B cell (primary cell): ENCODE results near the gene RPS29.
A peak's percentile ranks its signal among the peaks of the same experiment; 100 is the strongest.

Experiments
- CTCF ChIP-seq: fragments of 200-600 bp; IDR thresholded peaks from one replicate; pipeline ENCODE4 v1.8.0; 2022; ENCODE audit warnings: antibody characterized with exemption, mild to moderate bottlenecking
- EZH2 ChIP-seq: IDR thresholded peaks from 2 replicates; pipeline ENCODE4 v1.6.1; 2012; ENCODE audit warnings: borderline replicate concordance, low read depth, mild to moderate bottlenecking, moderate library complexity, low read length; ENCODE audit not compliant: insufficient read depth, poor library complexity, severe bottlenecking

- TF ChIP-seq CTCF: peak; percentile 85
- TF ChIP-seq EZH2: no peak
Measured at GRCh38 chr14:49633640-49634546, 47.7 kb upstream of the RPS29 start.
